Loucy (cell line): Measurements from ENCODE around the gene SMAD3.

Source experiments
- H2AFZ ChIP-seq: fragments of 200-600 bp; sonication (generic); 2 replicates; pipeline ENCODE4 v1.6.0; 2016; ENCODE audit warnings: antibody characterized with exemption, mild to moderate bottlenecking, low read length, moderate library complexity
- H3F3A ChIP-seq: fragments of 200-600 bp; 2 replicates; pipeline ENCODE4 v1.6.0; 2016; ENCODE audit warnings: antibody characterized with exemption, low read depth, mild to moderate bottlenecking
- H3K27me3 ChIP-seq: fragments of 200-600 bp; sonication (generic); 2 replicates; pipeline ENCODE4 v1.6.1; 2014; ENCODE audit warnings: low read length, mild to moderate bottlenecking; ENCODE audit not compliant: insufficient read depth, poor library complexity, severe bottlenecking
- H3K36me3 ChIP-seq: fragments of 200-600 bp; sonication (generic); 2 replicates; pipeline ENCODE4 v1.6.1; 2016; ENCODE audit warnings: low read length; ENCODE audit not compliant: insufficient read depth
- H3K4me1 ChIP-seq: fragments of 200-600 bp; sonication (generic); 2 replicates; pipeline ENCODE4 v1.5.1; 2014; ENCODE audit warnings: low read length, mild to moderate bottlenecking; ENCODE audit not compliant: insufficient read depth, poor library complexity, severe bottlenecking
- H3K4me2 ChIP-seq: fragments of 200-600 bp; sonication (generic); 2 replicates; pipeline ENCODE4 v1.6.0; 2014; ENCODE audit warnings: antibody characterized with exemption, low read length, low read depth, mild to moderate bottlenecking; ENCODE audit not compliant: poor library complexity, severe bottlenecking
- H3K4me3 ChIP-seq: fragments of 200-600 bp; sonication (generic); 2 replicates; pipeline ENCODE4 v1.5.1; 2014; ENCODE audit warnings: low read length, mild to moderate bottlenecking, mixed read lengths; ENCODE audit not compliant: poor library complexity, severe bottlenecking
- H3K79me2 ChIP-seq: fragments of 200-600 bp; sonication (generic); 2 replicates; pipeline ENCODE4 v1.6.1; 2014; ENCODE audit warnings: low read length; ENCODE audit not compliant: insufficient read depth
- H3K9ac ChIP-seq: fragments of 200-600 bp; sonication (generic); 2 replicates; pipeline ENCODE4 v1.6.0; 2014; ENCODE audit warnings: mild to moderate bottlenecking, low read depth, low read length, moderate library complexity; ENCODE audit not compliant: poor library complexity, severe bottlenecking
- H3K9me2 ChIP-seq: fragments of 200-600 bp; sonication (generic); replicated peaks from 2 replicates; pipeline ENCODE4 v1.6.1; 2016; ENCODE audit warnings: low read depth, low read length, mixed read lengths
- H3K9me3 ChIP-seq: fragments of 200-600 bp; sonication (generic); 2 replicates; pipeline ENCODE4 v1.6.1; 2014; ENCODE audit warnings: mild to moderate bottlenecking, antibody characterized with exemption, low read length, low read depth; ENCODE audit not compliant: insufficient read depth
- H4K20me1 ChIP-seq: fragments of 200-600 bp; sonication (generic); 2 replicates; pipeline ENCODE4 v1.6.0; 2014; ENCODE audit warnings: antibody characterized with exemption, low read length, mild to moderate bottlenecking; ENCODE audit not compliant: insufficient read depth, poor library complexity, severe bottlenecking
- EZH2phosphoT487 ChIP-seq: fragments of 200-600 bp; IDR thresholded peaks from 2 replicates; pipeline ENCODE4 v1.6.1; 2018; ENCODE audit warnings: antibody characterized with exemption, mild to moderate bottlenecking, moderate library complexity, borderline replicate concordance
- TF ChIP-seq, protein P1 (sequence below): fragments of 200-600 bp; sonication (generic); conservative IDR thresholded peaks from 2 replicates; pipeline ENCODE4 v1.5.1; 2014; ENCODE audit warnings: mild to moderate bottlenecking, antibody characterized with exemption, low read length

SMAD3 gene

DNA sequence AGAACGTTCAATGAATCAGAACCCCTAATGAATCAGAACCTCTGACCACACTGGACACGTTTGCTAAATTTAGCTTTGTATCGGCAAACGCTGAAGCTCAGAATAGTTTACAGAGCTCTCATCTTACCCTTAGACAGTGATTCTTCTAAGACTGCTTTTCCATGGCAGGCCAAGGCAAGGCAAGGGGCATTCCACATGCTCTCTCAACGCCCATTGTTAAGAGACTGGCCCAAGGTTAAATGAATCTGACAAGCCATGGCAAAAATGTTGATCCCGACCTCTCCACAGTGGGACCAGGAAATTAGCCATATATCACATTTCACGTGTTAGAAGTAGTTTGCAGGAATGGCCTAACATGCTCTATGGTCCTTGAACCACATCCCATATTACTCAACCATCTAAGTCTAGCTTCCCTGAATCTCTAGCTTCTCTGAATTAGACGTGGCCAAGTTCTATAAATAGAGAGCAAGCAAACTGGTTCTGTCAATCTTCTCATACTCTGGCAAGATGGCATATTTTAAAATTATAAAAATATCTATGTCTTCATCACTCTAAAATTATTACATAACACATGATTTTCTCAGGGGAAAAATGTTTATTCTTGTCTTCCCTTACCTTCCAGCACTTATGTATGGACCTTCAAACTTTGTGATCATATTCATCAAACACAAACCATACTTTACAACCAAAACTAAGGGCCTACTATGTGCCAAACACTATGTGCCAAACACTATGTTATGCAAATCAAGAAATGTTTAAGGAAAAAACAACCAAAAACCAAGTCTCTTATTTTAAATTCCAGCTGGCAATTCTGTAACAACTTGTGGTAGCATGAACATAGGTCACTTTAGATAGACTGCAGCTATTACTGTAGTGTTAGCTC, 134.7 kb downstream of the SMAD3 start:
- Histone ChIP-seq H3K9me2 (no peaks in the 10 kb centered on the region), H3F3A (no peaks in the 10 kb centered on the region), H3K27me3 (no peaks in the 10 kb centered on the region), H3K9ac (no peak overlapping the region), H3K4me3 (no peak overlapping the region), H3K9me3 (no peaks in the 10 kb centered on the region), H3K79me2 (no peaks in the 10 kb centered on the region), H2AFZ (no peak overlapping the region), H3K4me2 (no peak overlapping the region), H3K4me1 (peaks cover 12% of the 10 kb centered on the region), H3K36me3 (peaks cover 54% of the 10 kb centered on the region; the same call in 1 of the 2 replicates), H4K20me1 (no peaks in the 10 kb centered on the region)
- no peak for TF ChIP-seq EZH2phosphoT487
- TF ChIP-seq, protein P1, sequence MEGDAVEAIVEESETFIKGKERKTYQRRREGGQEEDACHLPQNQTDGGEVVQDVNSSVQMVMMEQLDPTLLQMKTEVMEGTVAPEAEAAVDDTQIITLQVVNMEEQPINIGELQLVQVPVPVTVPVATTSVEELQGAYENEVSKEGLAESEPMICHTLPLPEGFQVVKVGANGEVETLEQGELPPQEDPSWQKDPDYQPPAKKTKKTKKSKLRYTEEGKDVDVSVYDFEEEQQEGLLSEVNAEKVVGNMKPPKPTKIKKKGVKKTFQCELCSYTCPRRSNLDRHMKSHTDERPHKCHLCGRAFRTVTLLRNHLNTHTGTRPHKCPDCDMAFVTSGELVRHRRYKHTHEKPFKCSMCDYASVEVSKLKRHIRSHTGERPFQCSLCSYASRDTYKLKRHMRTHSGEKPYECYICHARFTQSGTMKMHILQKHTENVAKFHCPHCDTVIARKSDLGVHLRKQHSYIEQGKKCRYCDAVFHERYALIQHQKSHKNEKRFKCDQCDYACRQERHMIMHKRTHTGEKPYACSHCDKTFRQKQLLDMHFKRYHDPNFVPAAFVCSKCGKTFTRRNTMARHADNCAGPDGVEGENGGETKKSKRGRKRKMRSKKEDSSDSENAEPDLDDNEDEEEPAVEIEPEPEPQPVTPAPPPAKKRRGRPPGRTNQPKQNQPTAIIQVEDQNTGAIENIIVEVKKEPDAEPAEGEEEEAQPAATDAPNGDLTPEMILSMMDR: no peak

DNA sequence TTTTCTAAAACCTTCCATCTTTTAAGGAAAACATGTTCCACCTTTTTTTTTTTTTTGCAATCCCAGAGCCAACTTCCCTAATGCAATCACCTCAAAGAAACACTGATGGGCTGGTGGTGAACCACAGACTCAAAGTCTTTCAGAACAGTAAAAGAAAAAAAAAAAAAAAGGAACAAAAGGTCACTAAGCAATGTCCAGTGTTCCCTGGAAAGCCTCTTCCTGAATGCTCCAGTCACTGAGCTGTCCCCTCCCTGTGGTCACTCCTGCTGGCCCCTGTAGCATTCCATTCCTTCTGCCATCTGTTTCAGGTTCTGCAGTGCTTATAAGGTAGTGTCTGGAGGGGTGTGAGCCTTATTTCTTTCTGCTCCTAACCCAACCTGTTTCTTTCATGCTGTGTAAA, 135.7 kb downstream of the SMAD3 start:
- H2AFZ ChIP-seq: no peak overlapping the region
- H4K20me1 ChIP-seq: no peaks in the 10 kb centered on the region
- H3F3A ChIP-seq: no peaks in the 10 kb centered on the region
- TF ChIP-seq, protein P1: no peak
- no peak for TF ChIP-seq EZH2phosphoT487
- no peaks in the 10 kb centered on the region for H3K9me3 ChIP-seq
- peaks cover 61% of the 10 kb centered on the region; the same call in 1 of the 2 replicates for H3K36me3 ChIP-seq
- H3K4me3 ChIP-seq: no peak overlapping the region
- no peaks in the 10 kb centered on the region for H3K9me2 ChIP-seq
- H3K4me2 ChIP-seq: no peak overlapping the region
- H3K27me3 ChIP-seq: no peaks in the 10 kb centered on the region
- no peaks in the 10 kb centered on the region for H3K79me2 ChIP-seq
- H3K9ac ChIP-seq: no peak overlapping the region
- peaks cover 12% of the 10 kb centered on the region for H3K4me1 ChIP-seq

DNA sequence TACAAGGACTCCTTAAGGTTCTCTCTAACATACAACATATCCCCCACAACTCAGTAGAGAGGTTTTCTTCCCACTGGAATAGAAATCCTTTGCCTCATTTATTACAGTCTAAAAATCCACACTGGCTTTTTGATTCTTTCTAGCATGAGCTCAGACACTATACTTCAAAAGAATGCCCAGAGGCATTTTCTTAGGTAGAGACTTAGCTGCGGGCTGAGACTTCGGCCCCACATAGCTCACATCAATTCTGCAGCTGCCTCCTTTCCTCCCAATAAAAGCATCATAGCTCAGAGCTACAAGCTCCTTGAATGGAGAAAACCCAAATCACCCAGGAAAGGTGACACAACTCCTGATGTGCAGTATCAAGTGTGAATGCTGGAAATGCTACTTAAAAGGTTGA, 136.7 kb downstream of the SMAD3 start:
- peaks cover 12% of the 10 kb centered on the region for H3K4me1 ChIP-seq
- H3F3A ChIP-seq: no peaks in the 10 kb centered on the region
- H3K27me3 ChIP-seq: no peaks in the 10 kb centered on the region
- H3K9ac ChIP-seq: no peak overlapping the region
- no peaks in the 10 kb centered on the region for H4K20me1 ChIP-seq
- H3K79me2 ChIP-seq: no peaks in the 10 kb centered on the region
- H3K36me3 ChIP-seq: peaks cover 69% of the 10 kb centered on the region; the same call in 1 of the 2 replicates
- H3K4me3 ChIP-seq: no peak overlapping the region
- TF ChIP-seq EZH2phosphoT487: no peak
- TF ChIP-seq, protein P1: no peak
- H2AFZ ChIP-seq: no peak overlapping the region
- no peaks in the 10 kb centered on the region for H3K9me2 ChIP-seq
- no peaks in the 10 kb centered on the region for H3K9me3 ChIP-seq
- no peak overlapping the region for H3K4me2 ChIP-seq
